Activated naive CD4-positive, alpha-beta T cell treated with anti-CD3 and anti-CD28 coated beads, Interleukin-2, amount 50 U/mL, for 72 hours (primary cell): Measurements from ENCODE around the gene USP53. TPM values are rescaled to one million over a fixed set of nuclear protein-coding genes. Genes with fewer than 3 reads are reported as not detected.

Source experiments
- ATAC-seq, 2 donors: fragments of 150-1000 bp; cut with Tn5 transposase; 2 replicates each; pipeline ENCODE4 v1.10.0; 2021; ENCODE audit warnings: mild to moderate bottlenecking in 2 of 2, moderate library complexity in 2 of 2
- DNase-seq, 2 donors: peaks; one replicate each; pipeline ENCODE4 v3.0.0; 2021 to 2022; ENCODE audit warnings: low spot score in 2 of 2
- H3K27ac Mint-ChIP-seq, 2 donors: one replicate each; pipeline ENCODE4 v1.8.0; 2022; ENCODE audit warnings: mild to moderate bottlenecking in 2 of 2, mixed read lengths in 2 of 2
- H3K36me3 Mint-ChIP-seq, 2 donors: one replicate each; pipeline ENCODE4 v1.8.0; 2022; ENCODE audit warnings: mixed read lengths in 2 of 2
- H3K9me3 Mint-ChIP-seq, 2 donors: one replicate each; pipeline ENCODE4 v1.8.0; 2022; ENCODE audit warnings: mixed read lengths in 2 of 2
- total RNA-seq, 2 donors: library from RNA; stranded (reverse); gene quantifications; one replicate each; pipeline ENCODE4 v1.2.3, GENCODE V29; 2022

Gene USP53
- total RNA-seq, 2 donors from 2014 or later: 16.7 to 24.4 TPM

GRCh38 chr4:119286377-119287002, 74.0 kb downstream of the USP53 start:
- Mint-ChIP-seq H3K36me3 (no peaks in the 10 kb centered on the region), H3K9me3 (no peaks in the 10 kb centered on the region), H3K27ac (no peak overlapping the region)
- peak in 1 of 2 donors; percentile 24 for DNase-seq
- ATAC-seq: no peak

DNA sequence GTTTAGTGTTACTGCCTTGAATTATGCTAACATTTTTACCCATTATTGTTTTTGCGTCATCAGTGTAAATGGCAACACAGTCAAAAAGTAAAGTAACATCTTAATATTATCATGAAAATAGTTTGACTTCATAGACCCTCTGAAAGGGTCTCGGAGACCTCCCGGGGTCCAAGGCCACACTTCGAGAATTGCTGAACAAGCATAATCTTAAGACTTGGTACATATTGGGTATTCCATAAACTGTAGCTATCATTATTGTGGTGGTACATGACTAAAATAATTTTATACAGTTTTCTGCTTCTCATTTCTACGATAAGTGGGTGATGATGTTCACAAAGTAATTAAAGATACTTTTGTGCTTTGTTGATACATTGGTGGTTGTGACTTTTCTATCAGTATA, 76.8 kb downstream of the USP53 start:
- H3K9me3 Mint-ChIP-seq: no peaks in the 10 kb centered on the region
- no peak for DNase-seq
- no peak for ATAC-seq
- no peak overlapping the region for H3K27ac Mint-ChIP-seq
- H3K36me3 Mint-ChIP-seq: peaks cover 0 to 6% of the 10 kb centered on the region in 2 donors

- Mint-ChIP-seq H3K27ac (no peak overlapping the region), H3K9me3 (no peaks in the 10 kb centered on the region), H3K36me3 (peaks cover 0 to 6% of the 10 kb centered on the region in 2 donors)
- ATAC-seq (no peak), DNase-seq (no peak)
Measured at GRCh38 chr4:119290598-119290997, 78.1 kb downstream of the USP53 start.

DNA sequence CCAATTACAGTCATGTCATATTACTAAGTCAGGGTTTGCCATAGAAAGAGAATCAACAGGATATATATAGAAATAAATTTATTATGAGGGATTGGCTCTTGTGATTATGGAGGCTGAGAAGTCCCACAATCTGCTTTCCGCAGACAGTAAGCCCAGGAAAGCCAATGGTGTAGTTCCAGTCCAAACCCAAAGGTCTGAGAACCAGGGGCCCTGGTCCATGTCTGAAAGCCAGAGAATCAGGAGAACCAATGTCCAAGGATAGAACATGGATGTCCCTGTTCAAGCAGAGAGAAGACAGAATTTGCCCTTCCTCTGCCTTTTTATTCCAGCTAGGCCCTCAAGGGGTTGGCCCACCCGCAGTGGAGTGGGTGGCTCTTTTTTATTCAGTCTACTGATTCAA, 83.8 kb downstream of the USP53 start:
- Mint-ChIP-seq H3K9me3 (peaks cover 4 to 5% of the 10 kb centered on the region in 2 donors), H3K27ac (peak overlapping the region in 1 of 2 donors; percentile 38), H3K36me3 (peaks cover 28 to 51% of the 10 kb centered on the region in 2 donors)
- DNase-seq: no peak
- no peak for ATAC-seq

GRCh38 chr4:119297795-119298194, 85.3 kb downstream of the USP53 start:
- peaks cover 4 to 5% of the 10 kb centered on the region in 2 donors for H3K9me3 Mint-ChIP-seq
- no peak overlapping the region for H3K27ac Mint-ChIP-seq
- DNase-seq (no peak), ATAC-seq (no peak)
- H3K36me3 Mint-ChIP-seq: peaks cover 28 to 56% of the 10 kb centered on the region in 2 donors

DNA sequence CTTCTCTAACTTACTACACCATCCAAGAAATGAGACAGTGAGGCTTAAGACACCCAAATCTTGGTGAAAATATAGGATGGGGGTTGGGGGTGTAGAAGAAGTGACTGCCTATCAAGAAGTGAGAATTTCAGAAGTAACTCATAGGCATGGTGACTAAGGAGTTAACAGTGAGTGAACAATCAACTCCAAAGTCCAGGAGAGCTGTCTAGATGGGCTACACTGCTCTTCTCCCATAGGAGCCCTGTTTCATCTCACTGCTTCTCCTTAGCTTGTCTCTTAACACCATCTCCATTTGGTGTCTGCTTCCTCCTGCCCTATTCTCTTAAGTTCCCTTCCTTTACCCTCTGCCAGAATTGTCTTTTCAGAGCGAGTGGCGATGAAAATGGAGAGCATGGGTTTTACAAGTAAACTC, 86.8 kb downstream of the USP53 start:
- DNase-seq (no peak), ATAC-seq (peak; percentile 12 to 15)
- Mint-ChIP-seq H3K9me3 (peaks cover 4 to 9% of the 10 kb centered on the region in 2 donors), H3K36me3 (peaks cover 28 to 60% of the 10 kb centered on the region in 2 donors), H3K27ac (peak overlapping the region; percentile 96 to 100)

- Mint-ChIP-seq H3K27ac (peak overlapping the region; percentile 96 to 100), H3K9me3 (peaks cover 4 to 9% of the 10 kb centered on the region in 2 donors), H3K36me3 (peaks cover 28 to 60% of the 10 kb centered on the region in 2 donors)
- no peak for DNase-seq
- peak in 1 of 2 donors; percentile 3 for ATAC-seq
Measured at GRCh38 chr4:119299741-119300100, 87.2 kb downstream of the USP53 start.

- H3K9me3 Mint-ChIP-seq: peaks cover 4 to 9% of the 10 kb centered on the region in 2 donors
- ATAC-seq: peak; percentile 97 to 99
- H3K27ac Mint-ChIP-seq: peak overlapping the region; percentile 96 to 100
- peaks cover 28 to 60% of the 10 kb centered on the region in 2 donors for H3K36me3 Mint-ChIP-seq
- DNase-seq: peak; percentile 89 to 95
Measured at GRCh38 chr4:119300101-119300978, 87.8 kb downstream of the USP53 start.

GRCh38 chr4:119302073-119302832, 89.7 kb downstream of the USP53 start:
- DNase-seq: no peak
- H3K27ac Mint-ChIP-seq: no peak overlapping the region
- H3K9me3 Mint-ChIP-seq: peaks cover 0 to 5% of the 10 kb centered on the region in 2 donors
- H3K36me3 Mint-ChIP-seq: peaks cover 21 to 51% of the 10 kb centered on the region in 2 donors
- ATAC-seq: no peak

GRCh38 chr4:119303587-119304305, 91.2 kb downstream of the USP53 start:
- H3K27ac Mint-ChIP-seq: no peak overlapping the region
- peaks cover 19 to 38% of the 10 kb centered on the region in 2 donors for H3K36me3 Mint-ChIP-seq

DNA sequence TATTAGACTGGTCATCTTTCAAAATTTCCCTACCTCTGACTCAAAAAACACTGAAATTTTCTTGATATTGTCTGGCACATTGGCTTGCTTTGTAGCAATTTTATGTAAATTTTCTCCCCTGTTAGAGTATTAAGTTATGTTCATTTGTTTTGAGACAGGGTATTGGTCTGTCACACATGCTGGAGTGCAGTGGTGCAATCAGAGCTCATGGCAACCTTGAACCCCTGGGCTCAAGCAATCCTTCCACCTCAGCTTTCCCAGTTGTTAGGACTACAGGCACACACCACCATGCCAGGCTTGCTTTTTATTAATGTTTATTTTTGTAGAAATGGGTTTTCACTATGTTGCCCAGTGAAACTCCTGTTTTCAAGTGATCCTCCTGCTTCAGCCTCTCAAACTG, 91.9 kb downstream of the USP53 start:
- peaks cover 0 to 5% of the 10 kb centered on the region in 2 donors for H3K9me3 Mint-ChIP-seq
- H3K36me3 Mint-ChIP-seq: peaks cover 13 to 31% of the 10 kb centered on the region in 2 donors
- ATAC-seq: no peak
- no peak overlapping the region for H3K27ac Mint-ChIP-seq
- no peak for DNase-seq

More at GRCh38 chr4:119303587-119304305, 91.2 kb downstream of the USP53 start:
- H3K9me3 Mint-ChIP-seq: peaks cover 0 to 5% of the 10 kb centered on the region in 2 donors
- ATAC-seq (no peak), DNase-seq (no peak)

DNA sequence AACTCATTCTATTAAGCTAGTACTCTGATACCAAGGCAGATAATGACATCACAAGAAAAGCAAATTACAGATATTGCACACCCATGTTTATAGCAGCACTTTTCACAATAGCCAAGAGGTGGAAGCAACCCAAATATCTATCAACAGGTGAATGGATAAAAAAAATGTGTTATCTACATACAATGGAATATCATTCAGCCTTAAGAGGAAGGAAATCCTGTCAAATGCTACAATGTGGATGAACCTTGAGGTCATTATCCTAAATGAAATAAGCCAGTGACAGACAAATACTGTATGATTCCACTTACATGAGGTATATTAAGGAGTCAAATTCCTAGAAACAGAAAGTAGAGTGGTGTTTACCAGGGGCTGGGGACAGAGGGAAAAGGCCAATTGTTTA, 95.1 kb downstream of the USP53 start:
- H3K36me3 Mint-ChIP-seq: peaks cover 0 to 4% of the 10 kb centered on the region in 2 donors
- H3K27ac Mint-ChIP-seq: no peak overlapping the region
- DNase-seq: no peak
- H3K9me3 Mint-ChIP-seq: peaks cover 0 to 5% of the 10 kb centered on the region in 2 donors
- no peak for ATAC-seq

- no peaks in the 10 kb centered on the region for H3K36me3 Mint-ChIP-seq
- no peaks in the 10 kb centered on the region for H3K9me3 Mint-ChIP-seq
- DNase-seq (no peak), ATAC-seq (no peak)
- no peak overlapping the region for H3K27ac Mint-ChIP-seq
Measured at GRCh38 chr4:119310826-119311225, 98.3 kb downstream of the USP53 start.

- no peak for ATAC-seq
- DNase-seq: no peak
- Mint-ChIP-seq H3K9me3 (no peaks in the 10 kb centered on the region), H3K27ac (no peak overlapping the region), H3K36me3 (no peaks in the 10 kb centered on the region)
Measured at GRCh38 chr4:119313237-119313636, 100.7 kb downstream of the USP53 start.

DNA sequence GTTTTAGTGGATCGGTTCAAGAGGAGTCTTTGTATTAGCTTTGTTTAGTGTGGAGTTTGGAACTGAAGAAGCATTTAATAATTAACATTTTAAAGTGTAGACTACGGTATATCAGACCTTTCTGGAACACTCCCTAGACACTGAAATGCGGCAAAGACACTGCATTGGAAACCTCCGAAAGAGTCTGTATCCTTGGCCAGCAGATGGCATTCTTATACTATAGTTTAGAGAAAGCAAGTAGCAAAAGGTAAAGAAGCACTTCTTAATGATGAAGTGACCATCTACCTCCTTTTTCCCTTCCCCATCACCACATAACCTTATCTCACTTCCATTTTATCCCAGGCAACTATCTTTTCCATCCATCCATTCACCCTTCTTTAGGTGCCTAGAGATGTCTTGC, 101.8 kb downstream of the USP53 start:
- no peak for DNase-seq
- peak; percentile 40 to 81 for ATAC-seq
- no peaks in the 10 kb centered on the region for H3K9me3 Mint-ChIP-seq
- no peaks in the 10 kb centered on the region for H3K36me3 Mint-ChIP-seq
- no peak overlapping the region for H3K27ac Mint-ChIP-seq

DNA sequence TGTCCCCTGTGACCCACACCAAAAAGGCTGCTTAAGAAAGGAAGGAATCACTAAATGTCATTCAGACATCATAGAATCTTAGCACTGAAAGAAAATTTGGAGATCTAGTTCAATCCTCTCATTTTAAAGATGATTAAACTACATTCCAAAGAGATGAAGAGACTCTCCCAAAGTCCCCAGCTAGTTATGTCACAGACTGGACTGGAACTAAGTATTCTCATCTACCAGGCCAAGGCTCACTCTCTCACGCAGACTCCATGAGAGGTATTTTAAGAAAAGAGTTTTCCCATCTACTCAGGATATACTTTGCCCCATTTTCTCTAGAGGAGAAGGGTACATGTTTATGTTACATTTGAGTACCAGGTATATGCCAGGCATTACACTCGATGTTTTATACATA, 102.5 kb downstream of the USP53 start:
- DNase-seq (no peak), ATAC-seq (no peak)
- Mint-ChIP-seq H3K9me3 (no peaks in the 10 kb centered on the region), H3K27ac (no peak overlapping the region), H3K36me3 (no peaks in the 10 kb centered on the region)
